GM18870 (cell line): ENCODE data around the gene RCSD1.
"Not testable (repeated sequence)": the region's sequence is repeated elsewhere in the genome, so short reads cannot be mapped to it uniquely, and the experiment has no call there.

ENCODE experiments used
- ATAC-seq: cut with Tn5 transposase; IDR thresholded peaks from one replicate; pipeline ENCODE4 v1.9.1; 2021; ENCODE audit warnings: moderate library complexity; ENCODE audit not compliant: unreplicated experiment

RCSD1 gene

GRCh38 chr1:167734841-167735240 is 104.8 kb downstream of the RCSD1 start:
- no peak for ATAC-seq

- ATAC-seq, result no peak
These were observed 107.1 kb downstream of the RCSD1 start for GRCh38 chr1:167737169-167737568.

GRCh38 chr1:167738158-167738557 is 108.1 kb downstream of the RCSD1 start:
- ATAC-seq, result no peak

- ATAC-seq, result no peak
These were observed 109.7 kb downstream of the RCSD1 start for GRCh38 chr1:167739752-167740151.

- not testable (repeated sequence) for ATAC-seq
These were observed 111.1 kb downstream of the RCSD1 start for GRCh38 chr1:167741103-167741502.

GRCh38 chr1:167742392-167743057 is 112.5 kb downstream of the RCSD1 start:
- ATAC-seq, result not testable (repeated sequence)

GRCh38 chr1:167744901-167745300 is 114.9 kb downstream of the RCSD1 start:
- no peak for ATAC-seq

- no peak for ATAC-seq
These were observed 116.1 kb downstream of the RCSD1 start for GRCh38 chr1:167746013-167746672.

GRCh38 chr1:167746988-167747655 is 117.1 kb downstream of the RCSD1 start:
- no peak for ATAC-seq

GRCh38 chr1:167747988-167748387 is 118.0 kb downstream of the RCSD1 start:
- no peak for ATAC-seq

GRCh38 chr1:167748906-167749305 is 118.9 kb downstream of the RCSD1 start:
- ATAC-seq, result no peak

- ATAC-seq, result no peak
These were observed 119.7 kb downstream of the RCSD1 start for GRCh38 chr1:167749741-167750140.

GRCh38 chr1:167750641-167751040 is 120.6 kb downstream of the RCSD1 start:
- no peak for ATAC-seq

- ATAC-seq, result no peak
These were observed 121.6 kb downstream of the RCSD1 start for GRCh38 chr1:167751676-167752075.

- peak; percentile 38 for ATAC-seq
These were observed 122.4 kb downstream of the RCSD1 start for GRCh38 chr1:167752219-167752985.

- no peak for ATAC-seq
These were observed 125.6 kb downstream of the RCSD1 start for GRCh38 chr1:167755654-167756053.
